Hepatocyte (in vitro differentiated cells): ENCODE measurements around the gene PAPPA. TPM values are rescaled to one million over a fixed set of nuclear protein-coding genes. Genes with fewer than 3 reads are reported as not detected.
A peak's percentile ranks its signal among the peaks of the same experiment; 100 is the strongest.

Experiments
- DNase-seq: peaks from one replicate; pipeline ENCODE4 v3.0.0-alpha.2; 2016; ENCODE audit warnings: low spot score
- H2AFZ ChIP-seq: fragments of 200-600 bp; sonication (generic); 2 replicates; pipeline ENCODE4 v1.6.0; 2016; ENCODE audit warnings: antibody characterized with exemption, mild to moderate bottlenecking
- H3K27ac ChIP-seq: fragments of 200-600 bp; sonication (generic); 2 replicates; pipeline ENCODE4 v1.5.1; 2016; ENCODE audit warnings: mild to moderate bottlenecking
- H3K27me3 ChIP-seq: fragments of 200-600 bp; sonication (generic); 2 replicates; pipeline ENCODE4 v1.6.1; 2016
- H3K36me3 ChIP-seq: fragments of 200-600 bp; sonication (generic); replicated peaks from 2 replicates; pipeline ENCODE4 v1.5.1; 2016; ENCODE audit warnings: low read depth; ENCODE audit not compliant: insufficient read depth
- H3K4me1 ChIP-seq: fragments of 200-600 bp; sonication (generic); 2 replicates; pipeline ENCODE4 v1.5.1; 2016; ENCODE audit warnings: mild to moderate bottlenecking, moderate library complexity; ENCODE audit not compliant: insufficient read depth
- H3K4me2 ChIP-seq: fragments of 200-600 bp; sonication (generic); 2 replicates; pipeline ENCODE4 v1.6.0; 2016
- H3K4me3 ChIP-seq: fragments of 200-600 bp; sonication (generic); 2 replicates; pipeline ENCODE4 v1.5.1; 2016; ENCODE audit warnings: mild to moderate bottlenecking
- H3K79me2 ChIP-seq: fragments of 200-600 bp; sonication (generic); 2 replicates; pipeline ENCODE4 v1.6.0; 2017; ENCODE audit warnings: mild to moderate bottlenecking
- H3K9me2 ChIP-seq: fragments of 200-600 bp; sonication (generic); replicated peaks from 2 replicates; pipeline ENCODE4 v1.6.0; 2017; ENCODE audit warnings: mild to moderate bottlenecking; ENCODE audit not compliant: insufficient read depth
- H3K9me3 ChIP-seq: fragments of 200-600 bp; sonication (generic); 2 replicates; pipeline ENCODE4 v1.5.1; 2016; ENCODE audit warnings: low read depth, mild to moderate bottlenecking
- H4K20me1 ChIP-seq: fragments of 200-600 bp; sonication (generic); 2 replicates; pipeline ENCODE4 v1.6.0; 2016; ENCODE audit warnings: mild to moderate bottlenecking; ENCODE audit not compliant: insufficient read depth, poor library complexity, severe bottlenecking
- EZH2 ChIP-seq: fragments of 200-600 bp; sonication (generic); IDR thresholded peaks from 2 replicates; pipeline ENCODE4 v1.6.1; 2016; ENCODE audit warnings: antibody characterized with exemption, mild to moderate bottlenecking, borderline replicate concordance
- EZH2phosphoT487 ChIP-seq: fragments of 200-600 bp; sonication (generic); IDR thresholded peaks from one replicate; pipeline ENCODE4 v1.6.1; 2018; ENCODE audit warnings: antibody characterized with exemption, mild to moderate bottlenecking, low read depth, moderate library complexity; ENCODE audit not compliant: unreplicated experiment, severe bottlenecking
- WGBS: methylation state at CpG from one replicate; pipeline ENCODE4 v1.1.6; 2016; ENCODE audit warnings: low lambda C conversion rate; ENCODE audit errors: missing lambda C conversion rate; 5-methylcytosine and 5-hydroxymethylcytosine counted together
- polyA plus RNA-seq: library from polyadenylated mRNA; unstranded; fragments of >200 nt; fragmentation: Nextera tagmentation; extraction: Ambion mirVana; gene quantifications from 2 replicates; pipeline ENCODE4 v1.2.1, GENCODE V29; 2016
- total RNA-seq: library from RNA; depleted of rRNA; stranded (reverse); fragments of >200 nt; gene quantifications from 2 replicates; pipeline ENCODE4 v1.2.3, GENCODE V29; 2014
- TF ChIP-seq, protein P1 (sequence below): fragments of 200-600 bp; sonication (generic); IDR thresholded peaks from 2 replicates; pipeline ENCODE4 v1.5.1; 2016; ENCODE audit warnings: antibody characterized with exemption, mild to moderate bottlenecking; ENCODE audit not compliant: poor library complexity

Gene PAPPA
- total and polyA plus RNA-seq, 2 experiments from 2014 or later = 2.8 to 12.3 TPM

DNA sequence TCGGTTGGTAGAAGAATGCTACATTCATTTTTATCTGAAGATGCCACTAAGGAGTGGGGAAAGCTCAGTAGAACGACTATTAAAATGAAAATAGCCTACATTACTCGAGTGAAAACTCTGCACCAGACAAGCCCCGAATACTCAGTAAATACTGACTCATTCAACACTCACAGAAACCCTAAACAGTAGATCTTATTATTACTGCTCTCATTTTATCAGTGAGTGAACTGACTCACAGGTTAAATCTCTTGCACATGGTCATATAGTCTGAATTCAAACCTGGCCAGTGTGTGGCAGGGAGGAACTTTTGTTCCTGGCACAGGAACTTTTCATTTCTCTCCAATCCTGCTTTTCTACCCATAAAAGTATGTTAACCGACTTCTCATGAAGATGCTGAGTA is 9.6 kb upstream of the PAPPA start:
- no peaks in the 10 kb centered on the region for H4K20me1 ChIP-seq
- no peaks in the 10 kb centered on the region for H3K9me3 ChIP-seq
- no peaks in the 10 kb centered on the region for H3K36me3 ChIP-seq
- no peaks in the 10 kb centered on the region for H3K79me2 ChIP-seq
- H2AFZ ChIP-seq = no peak overlapping the region
- no peak overlapping the region for H3K4me3 ChIP-seq
- peaks cover 4% of the 10 kb centered on the region for H3K4me1 ChIP-seq
- no peaks in the 10 kb centered on the region for H3K27me3 ChIP-seq
- peak overlapping the region; percentile 53 for H3K27ac ChIP-seq
- 58% methylated on average over 5 of the region's 5 CpGs for WGBS
- DNase-seq = no peak
- H3K9me2 ChIP-seq = no peaks in the 10 kb centered on the region
- TF ChIP-seq, protein P1, sequence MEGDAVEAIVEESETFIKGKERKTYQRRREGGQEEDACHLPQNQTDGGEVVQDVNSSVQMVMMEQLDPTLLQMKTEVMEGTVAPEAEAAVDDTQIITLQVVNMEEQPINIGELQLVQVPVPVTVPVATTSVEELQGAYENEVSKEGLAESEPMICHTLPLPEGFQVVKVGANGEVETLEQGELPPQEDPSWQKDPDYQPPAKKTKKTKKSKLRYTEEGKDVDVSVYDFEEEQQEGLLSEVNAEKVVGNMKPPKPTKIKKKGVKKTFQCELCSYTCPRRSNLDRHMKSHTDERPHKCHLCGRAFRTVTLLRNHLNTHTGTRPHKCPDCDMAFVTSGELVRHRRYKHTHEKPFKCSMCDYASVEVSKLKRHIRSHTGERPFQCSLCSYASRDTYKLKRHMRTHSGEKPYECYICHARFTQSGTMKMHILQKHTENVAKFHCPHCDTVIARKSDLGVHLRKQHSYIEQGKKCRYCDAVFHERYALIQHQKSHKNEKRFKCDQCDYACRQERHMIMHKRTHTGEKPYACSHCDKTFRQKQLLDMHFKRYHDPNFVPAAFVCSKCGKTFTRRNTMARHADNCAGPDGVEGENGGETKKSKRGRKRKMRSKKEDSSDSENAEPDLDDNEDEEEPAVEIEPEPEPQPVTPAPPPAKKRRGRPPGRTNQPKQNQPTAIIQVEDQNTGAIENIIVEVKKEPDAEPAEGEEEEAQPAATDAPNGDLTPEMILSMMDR = no peak
- TF ChIP-seq EZH2 (no peak), EZH2phosphoT487 (no peak)
- no peak overlapping the region for H3K4me2 ChIP-seq

DNA sequence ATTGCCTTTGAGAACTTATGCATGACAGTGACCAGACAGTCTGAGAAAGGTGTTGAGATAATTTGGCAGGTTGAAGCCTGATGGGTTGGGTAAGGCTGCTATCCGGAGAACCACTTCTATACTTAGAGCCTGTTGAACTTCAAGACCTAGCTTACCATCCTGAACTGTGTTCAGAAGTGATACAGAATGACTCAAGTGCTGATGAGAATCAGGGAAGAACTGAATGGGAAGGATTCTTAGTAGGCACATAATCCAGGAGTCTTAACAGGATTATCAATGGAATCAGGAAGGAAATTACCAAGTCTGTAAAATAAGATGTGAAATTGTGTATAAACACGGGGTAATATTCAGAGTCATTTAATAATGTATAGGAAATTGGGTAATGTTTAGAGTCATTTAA is 9.0 kb upstream of the PAPPA start:
- Histone ChIP-seq H3K9me3 (no peaks in the 10 kb centered on the region), H3K27ac (peak overlapping the region; percentile 53), H3K27me3 (no peaks in the 10 kb centered on the region), H4K20me1 (no peaks in the 10 kb centered on the region), H3K9me2 (no peaks in the 10 kb centered on the region), H3K36me3 (no peaks in the 10 kb centered on the region), H3K4me1 (peaks cover 4% of the 10 kb centered on the region), H3K4me3 (no peak overlapping the region), H3K79me2 (no peaks in the 10 kb centered on the region), H3K4me2 (no peak overlapping the region), H2AFZ (no peak overlapping the region)
- 70% methylated on average over 2 of the region's 2 CpGs for WGBS
- no peak for DNase-seq
- TF ChIP-seq, protein P1 = no peak
- TF ChIP-seq EZH2phosphoT487 (no peak), EZH2 (no peak)

DNA sequence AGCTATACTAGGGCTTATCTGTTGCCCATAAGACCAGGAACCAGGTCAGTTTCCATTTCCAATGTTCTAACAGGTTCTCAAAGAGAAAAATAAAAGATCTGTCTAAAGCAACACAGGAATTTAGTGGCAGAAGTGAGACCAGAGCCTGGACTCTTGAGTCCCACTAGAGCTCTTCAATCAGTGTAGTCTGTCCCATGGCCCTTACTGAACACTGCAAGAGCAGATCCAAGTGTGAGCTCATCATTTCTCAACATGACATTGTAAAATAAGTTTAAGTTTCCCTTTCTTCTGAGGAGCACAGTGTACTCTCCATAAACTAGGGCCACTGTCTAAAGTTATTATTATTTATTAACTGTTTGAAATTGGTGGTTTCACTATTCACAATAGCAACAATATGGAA is 8.6 kb upstream of the PAPPA start:
- Histone ChIP-seq H3K4me3 (no peak overlapping the region), H3K4me2 (no peak overlapping the region), H3K27ac (no peak overlapping the region), H4K20me1 (no peaks in the 10 kb centered on the region), H2AFZ (no peak overlapping the region), H3K9me3 (no peaks in the 10 kb centered on the region), H3K79me2 (no peaks in the 10 kb centered on the region), H3K27me3 (no peaks in the 10 kb centered on the region), H3K9me2 (no peaks in the 10 kb centered on the region), H3K4me1 (peaks cover 4% of the 10 kb centered on the region), H3K36me3 (no peaks in the 10 kb centered on the region)
- TF ChIP-seq, protein P1 = no peak
- no peak for TF ChIP-seq EZH2phosphoT487
- TF ChIP-seq EZH2 = no peak
- DNase-seq = no peak

DNA sequence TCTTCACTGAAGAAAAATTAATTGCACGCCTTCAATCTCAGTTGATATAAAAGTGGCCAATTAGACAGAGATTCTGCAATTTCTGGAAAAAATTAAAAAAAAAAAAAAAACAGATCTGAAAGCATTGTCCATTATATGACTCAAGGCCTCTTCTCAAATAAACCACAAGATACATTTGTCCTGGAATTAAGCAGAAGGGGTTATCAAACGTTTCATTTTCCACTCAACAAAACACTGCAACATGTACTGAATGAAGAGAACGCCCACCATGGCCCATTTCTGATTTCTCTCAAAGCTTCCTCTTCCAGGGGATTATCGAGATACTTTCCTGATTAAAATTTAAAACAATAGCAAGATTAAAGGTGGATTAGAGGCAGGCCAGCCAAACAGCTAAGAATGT is 5.8 kb upstream of the PAPPA start:
- Histone ChIP-seq H3K4me2 (no peak overlapping the region), H3K9me2 (no peaks in the 10 kb centered on the region), H2AFZ (no peak overlapping the region), H3K4me1 (peaks cover 9% of the 10 kb centered on the region), H3K27ac (no peak overlapping the region), H3K36me3 (no peaks in the 10 kb centered on the region), H3K9me3 (no peaks in the 10 kb centered on the region), H3K27me3 (no peaks in the 10 kb centered on the region), H3K79me2 (no peaks in the 10 kb centered on the region), H4K20me1 (no peaks in the 10 kb centered on the region), H3K4me3 (no peak overlapping the region)
- TF ChIP-seq EZH2phosphoT487 = no peak
- TF ChIP-seq, protein P1 = no peak
- TF ChIP-seq EZH2 = no peak
- no peak for DNase-seq
- 74% methylated on average over 4 of the region's 4 CpGs for WGBS
